Left ventricle myocardium inferior (tissue), 1 donor: ENCODE data around the gene NUP50. TPM values are rescaled to one million over a fixed set of nuclear protein-coding genes. Genes with fewer than 3 reads are reported as not detected.

ENCODE experiments used
- DNase-seq: peaks from one replicate; pipeline ENCODE4 v3.0.0-alpha.2; 2020
- H3K27ac ChIP-seq: fragments of 200-600 bp; replicated peaks from 2 replicates; pipeline ENCODE4 v1.8.0; 2021
- H3K27me3 ChIP-seq: fragments of 200-600 bp; 2 replicates; pipeline ENCODE4 v1.8.0; 2021; ENCODE audit warnings: low read depth
- H3K36me3 ChIP-seq: fragments of 200-600 bp; 2 replicates; pipeline ENCODE4 v1.8.0; 2021
- H3K4me1 ChIP-seq: fragments of 200-600 bp; 2 replicates; pipeline ENCODE4 v1.8.0; 2021
- H3K4me3 ChIP-seq: fragments of 200-600 bp; 2 replicates; pipeline ENCODE4 v1.8.0; 2021; ENCODE audit warnings: mild to moderate bottlenecking, moderate library complexity
- H3K9me3 ChIP-seq: fragments of 200-600 bp; replicated peaks from 2 replicates; pipeline ENCODE4 v1.8.0; 2021
- CTCF ChIP-seq: fragments of 200-600 bp; IDR thresholded peaks from 2 replicates; pipeline ENCODE4 v1.8.0; 2021; ENCODE audit warnings: antibody characterized with exemption, mild to moderate bottlenecking, borderline replicate concordance
- intact Hi-C: fragments of 100-400 bp; cut with micrococcal nuclease; formaldehyde crosslinking; loops from one replicate; pipeline ENCODE4 v1.11.0; 2022
- total RNA-seq: library from RNA; stranded (reverse); fragmentation: NEBNext Ultra II Directional; extraction: Animal tissue kit (Norgen Biotek cat#: 25700); gene quantifications from one replicate; pipeline ENCODE4 v1.2.1, GENCODE V29; 2021
- donor health status: DM: no; HTN: yes; CAD: no; lungs with severe emphysema.

The NUP50 gene
- total RNA-seq, 1 donor from 2014 or later: 12.9 TPM

DNA sequence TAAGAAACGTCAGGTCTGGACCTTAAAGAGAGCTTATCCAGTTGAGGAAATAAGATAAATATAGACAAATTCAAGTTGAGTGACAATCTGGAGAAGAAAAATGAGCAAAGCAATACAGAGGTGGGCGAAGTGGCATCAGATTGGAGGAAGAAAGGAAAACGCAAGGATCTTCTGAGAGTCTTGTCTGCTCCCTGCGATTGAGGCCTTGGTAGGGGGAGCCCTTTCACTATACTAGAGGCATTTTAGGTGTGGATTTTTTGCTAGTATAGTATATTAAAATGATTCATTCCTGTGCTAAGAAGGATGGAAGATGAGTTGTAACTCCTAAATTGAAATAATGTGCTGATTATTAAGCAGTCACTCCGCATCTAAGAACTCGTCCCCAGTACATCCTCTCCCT, 8.1 kb downstream of the NUP50 start:
- TF ChIP-seq CTCF: no peak
- H3K27me3 ChIP-seq: no peaks in the 10 kb centered on the region
- no peak overlapping the region for H3K4me3 ChIP-seq
- no peaks in the 10 kb centered on the region for H3K9me3 ChIP-seq
- H3K36me3 ChIP-seq: peaks cover 95% of the 10 kb centered on the region
- no peak overlapping the region for H3K27ac ChIP-seq
- intact Hi-C loops: no loop called here
- DNase-seq: no peak
- H3K4me1 ChIP-seq: peaks cover 21% of the 10 kb centered on the region

DNA sequence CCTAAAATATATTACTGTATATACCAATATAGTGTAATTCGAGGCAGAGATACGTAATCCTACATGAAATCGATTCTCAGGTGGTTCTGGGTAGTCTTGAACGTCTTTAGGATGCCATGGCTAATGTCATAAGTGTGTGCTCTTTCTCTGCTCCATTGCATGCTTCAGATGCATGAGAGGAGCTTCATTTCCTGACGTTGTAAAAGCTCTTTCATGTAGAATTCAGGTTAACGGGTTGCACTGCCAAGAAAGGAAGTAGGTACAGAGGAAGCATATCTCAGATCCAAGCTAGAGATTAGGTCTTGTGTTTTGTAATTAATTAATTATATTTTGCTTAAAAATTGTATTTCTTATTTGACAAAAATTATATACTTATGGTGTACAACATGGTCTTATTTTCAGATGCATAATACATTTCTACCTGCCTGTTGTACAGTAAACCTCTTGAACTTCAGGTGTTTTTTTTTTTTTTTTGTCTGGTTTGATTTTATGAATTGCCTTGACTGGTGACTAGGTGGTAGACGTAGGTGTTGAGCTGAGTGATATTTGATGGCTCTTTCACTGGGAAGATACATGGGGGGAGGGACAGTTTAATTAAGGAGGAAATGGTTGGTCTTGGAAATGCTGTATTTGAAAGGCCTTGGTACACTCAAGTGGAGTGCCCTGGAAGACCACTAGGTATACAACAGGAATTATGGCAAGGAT, 9.3 kb downstream of the NUP50 start:
- no peak for DNase-seq
- intact Hi-C loops: no loop called here
- no peaks in the 10 kb centered on the region for H3K9me3 ChIP-seq
- TF ChIP-seq CTCF: no peak
- H3K4me1 ChIP-seq: peaks cover 13% of the 10 kb centered on the region
- no peak overlapping the region for H3K4me3 ChIP-seq
- no peaks in the 10 kb centered on the region for H3K27me3 ChIP-seq
- H3K36me3 ChIP-seq: peaks cover 97% of the 10 kb centered on the region
- no peak overlapping the region for H3K27ac ChIP-seq

GRCh38 chr22:45179276-45180049, 15.7 kb downstream of the NUP50 start:
- no peak for TF ChIP-seq CTCF
- no peaks in the 10 kb centered on the region for H3K9me3 ChIP-seq
- H3K4me3 ChIP-seq: no peak overlapping the region
- no peak overlapping the region for H3K27ac ChIP-seq
- H3K4me1 ChIP-seq: peaks cover 3% of the 10 kb centered on the region
- peaks cover 90% of the 10 kb centered on the region for H3K36me3 ChIP-seq
- H3K27me3 ChIP-seq: no peaks in the 10 kb centered on the region
- intact Hi-C loops: no loop called here
- no peak for DNase-seq

DNA sequence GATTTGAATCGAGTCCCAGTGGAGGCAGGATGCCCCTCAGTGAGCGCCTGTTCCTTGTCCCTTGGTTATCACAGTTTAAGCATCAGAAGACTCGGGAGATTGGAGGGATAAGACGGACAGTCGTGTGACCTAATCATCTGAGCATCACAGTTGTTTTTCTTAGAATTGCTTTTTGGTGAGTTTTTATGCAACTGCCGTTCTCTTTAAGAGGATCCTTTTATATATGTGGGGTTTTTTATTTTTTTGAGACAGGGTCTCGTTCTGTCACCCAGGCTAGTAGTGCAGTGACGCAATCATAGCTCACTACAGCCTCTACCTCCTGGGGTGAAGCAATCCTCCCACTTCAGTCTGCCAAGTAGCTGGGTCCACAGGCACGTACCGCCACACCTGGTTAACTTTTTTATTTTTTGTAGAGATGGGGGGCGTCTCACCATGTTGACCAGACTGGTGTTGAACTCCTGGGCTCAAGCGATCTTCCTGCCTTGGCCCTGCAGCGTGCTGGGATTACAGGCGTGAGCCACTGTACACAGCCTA, 16.5 kb downstream of the NUP50 start:
- Histone ChIP-seq H3K4me1 (peaks cover 3% of the 10 kb centered on the region), H3K9me3 (no peaks in the 10 kb centered on the region), H3K27me3 (no peaks in the 10 kb centered on the region), H3K4me3 (no peak overlapping the region), H3K36me3 (peaks cover 92% of the 10 kb centered on the region), H3K27ac (no peak overlapping the region)
- TF ChIP-seq CTCF: no peak
- intact Hi-C loops: no loop called here
- no peak for DNase-seq

GRCh38 chr22:45181240-45181639, 17.5 kb downstream of the NUP50 start:
- no peak for DNase-seq
- H3K36me3 ChIP-seq: peaks cover 92% of the 10 kb centered on the region
- no peak overlapping the region for H3K4me3 ChIP-seq
- no peak for TF ChIP-seq CTCF
- H3K27me3 ChIP-seq: no peaks in the 10 kb centered on the region
- intact Hi-C loops: no loop called here
- no peak overlapping the region for H3K27ac ChIP-seq
- no peaks in the 10 kb centered on the region for H3K9me3 ChIP-seq
- H3K4me1 ChIP-seq: peaks cover 3% of the 10 kb centered on the region
